CD14-positive monocyte (primary cell): ENCODE measurements around the gene ZNF385B. TPM values are rescaled to one million over a fixed set of nuclear protein-coding genes. Genes with fewer than 3 reads are reported as not detected.
A peak's percentile ranks its signal among the peaks of the same experiment; 100 is the strongest.

Experiments
- DNase-seq, 3 donors: peaks; one replicate each; pipeline ENCODE4 v3.0.0-alpha.2; 2011 to 2022
- H2AFZ ChIP-seq: 2 replicates; pipeline ENCODE4 v1.6.0; 2012; ENCODE audit warnings: mild to moderate bottlenecking, low read depth, low read length, inconsistent platforms; ENCODE audit not compliant: insufficient read depth, poor library complexity, severe bottlenecking
- H3K27ac ChIP-seq, 2 donors: 1 replicate in 1 of 2; 2 replicates in 1 of 2; pipeline ENCODE4 v1.5.1; 2012 to 2013; ENCODE audit warnings: low read length in 2 of 2, control low read depth in 1 of 2, inconsistent platforms in 1 of 2, low read depth in 1 of 2, mild to moderate bottlenecking in 1 of 2
- H3K27me3 ChIP-seq, 2 donors: one replicate each; pipeline versions ENCODE4 v1.6.0 to v1.6.1; 2011 to 2013; ENCODE audit warnings: low read length in 2 of 2; ENCODE audit not compliant: control insufficient read depth in 2 of 2, insufficient read depth in 2 of 2
- H3K36me3 ChIP-seq, 2 donors: replicated peaks in 1 of 2; 1 replicate in 1 of 2; 2 replicates in 1 of 2; pipeline versions ENCODE4 v1.5.1 to v1.6.1; 2012 to 2013; ENCODE audit warnings: low read length in 2 of 2, control low read depth in 1 of 2, inconsistent platforms in 1 of 2, mild to moderate bottlenecking in 1 of 2; ENCODE audit not compliant: insufficient read depth in 2 of 2, control insufficient read depth in 1 of 2
- H3K4me1 ChIP-seq, 2 donors: 1 replicate in 1 of 2; 2 replicates in 1 of 2; pipeline versions ENCODE4 v1.5.1 to v1.6.1; 2012 to 2013; ENCODE audit warnings: low read length in 2 of 2, control low read depth in 1 of 2, inconsistent platforms in 1 of 2, mild to moderate bottlenecking in 1 of 2, moderate library complexity in 1 of 2; ENCODE audit not compliant: insufficient read depth in 2 of 2, control insufficient read depth in 1 of 2
- H3K4me2 ChIP-seq: replicated peaks from 2 replicates; pipeline ENCODE3; 2012; ENCODE audit warnings: low read length, moderate library complexity, mild to moderate bottlenecking; ENCODE audit not compliant: poor library complexity, severe bottlenecking; ENCODE audit errors: extremely low read depth
- H3K4me3 ChIP-seq, 3 experiments: fragments of 200-600 bp in 1 of 3; sonication (generic) in 1 of 3; replicated peaks in 1 of 3; 1 replicate in 2 of 3; 2 replicates in 1 of 3; pipeline ENCODE4 v1.5.1; 2011 to 2013; ENCODE audit warnings: low read length in 3 of 3, mild to moderate bottlenecking in 3 of 3, control low read depth in 2 of 3, low read depth in 2 of 3, inconsistent platforms in 1 of 3, moderate library complexity in 1 of 3
- H3K79me2 ChIP-seq: 2 replicates; pipeline ENCODE4 v1.6.0; 2012; ENCODE audit warnings: mild to moderate bottlenecking, control low read depth, inconsistent platforms, low read length, moderate library complexity; ENCODE audit not compliant: insufficient read depth
- H3K9ac ChIP-seq: 2 replicates; pipeline ENCODE4 v1.6.0; 2017; ENCODE audit warnings: low read length, mild to moderate bottlenecking; ENCODE audit not compliant: insufficient read depth, poor library complexity, severe bottlenecking
- H3K9me3 ChIP-seq, 2 donors: replicated peaks in 1 of 2; 1 replicate in 1 of 2; 2 replicates in 1 of 2; pipeline versions ENCODE4 v1.5.1 to v1.6.1; 2012 to 2013; ENCODE audit warnings: low read length in 2 of 2, control low read depth in 1 of 2; ENCODE audit not compliant: control insufficient read depth in 1 of 2, insufficient read depth in 1 of 2
- H4K20me1 ChIP-seq: 2 replicates; pipeline ENCODE4 v1.6.0; 2012; ENCODE audit warnings: mild to moderate bottlenecking, low read length, control low read depth, moderate library complexity; ENCODE audit not compliant: insufficient read depth
- H3K27ac Mint-ChIP-seq, 7 donors: one replicate each; pipeline ENCODE4 v1.8.0; 2020; ENCODE audit warnings: mild to moderate bottlenecking in 7 of 7, mixed read lengths in 7 of 7, moderate library complexity in 6 of 7, inconsistent platforms in 2 of 7
- H3K27me3 Mint-ChIP-seq, 3 donors: one replicate each; pipeline ENCODE4 v1.8.0; 2021 to 2022; ENCODE audit warnings: low read depth in 3 of 3, mild to moderate bottlenecking in 3 of 3, mixed read lengths in 3 of 3, moderate library complexity in 3 of 3, inconsistent platforms in 1 of 3
- H3K36me3 Mint-ChIP-seq, 2 donors: one replicate each; pipeline ENCODE4 v1.8.0; 2020; ENCODE audit warnings: mixed read lengths in 2 of 2, inconsistent platforms in 1 of 2, mild to moderate bottlenecking in 1 of 2
- H3K4me1 Mint-ChIP-seq: one replicate; pipeline ENCODE4 v1.8.0; 2020; ENCODE audit warnings: mild to moderate bottlenecking, mixed read lengths
- H3K4me3 Mint-ChIP-seq, 2 donors: one replicate each; pipeline ENCODE4 v1.8.0; 2020; ENCODE audit warnings: mild to moderate bottlenecking in 2 of 2, mixed read lengths in 2 of 2, moderate library complexity in 1 of 2
- H3K9me3 Mint-ChIP-seq, 7 donors: one replicate each; pipeline ENCODE4 v1.8.0; 2020 to 2022; ENCODE audit warnings: mixed read lengths in 7 of 7, mild to moderate bottlenecking in 6 of 7, moderate library complexity in 6 of 7, inconsistent platforms in 2 of 7
- CTCF ChIP-seq: fragments of 200-600 bp; IDR thresholded peaks from one replicate; pipeline ENCODE4 v1.8.0; 2022; ENCODE audit warnings: antibody characterized with exemption, mild to moderate bottlenecking
- WGBS: methylation state at CpG from one replicate; pipeline ENCODE4 v1.1.5; 2013; ENCODE audit warnings: missing lambda C conversion rate; ENCODE audit not compliant: insufficient coverage; 5-methylcytosine and 5-hydroxymethylcytosine counted together
- intact Hi-C, 2 donors: fragments of 100-400 bp; cut with micrococcal nuclease; formaldehyde crosslinking; loops; one replicate each; pipeline versions ENCODE4 v1.15.0 to v1.15.1; 2023
- polyA plus RNA-seq, 3 donors: library from polyadenylated mRNA; depleted of rRNA in 1 of 3; unstranded in 2 of 3; stranded (reverse) in 1 of 3; fragments of 300-500 nt in 2 of 3; fragments of >200 nt in 1 of 3; fragmentation: Illumina TruSeq in 2 of 3; gene quantifications; 1 replicate in 2 of 3; 2 replicates in 1 of 3; pipeline ENCODE4 v1.2.3, GENCODE V29; 2012 to 2021

ZNF385B gene
- polyA plus RNA-seq, 3 donors: not detected

- H3K9ac ChIP-seq: no peak overlapping the region
- H3K4me1 ChIP-seq: no peaks in the 10 kb centered on the region
- H3K27me3 ChIP-seq: no peaks in the 10 kb centered on the region
- no peak for DNase-seq
- peaks cover 0 to 5% (median 0%) of the 10 kb centered on the region in 3 donors for H3K27me3 Mint-ChIP-seq
- H2AFZ ChIP-seq: no peak overlapping the region
- H4K20me1 ChIP-seq: no peaks in the 10 kb centered on the region
- H3K9me3 Mint-ChIP-seq: no peaks in the 10 kb centered on the region
- H3K36me3 Mint-ChIP-seq: no peaks in the 10 kb centered on the region
- no peak overlapping the region for H3K4me3 ChIP-seq
- WGBS: 73% methylated on average over 5 of the region's 5 CpGs
- H3K36me3 ChIP-seq: no peaks in the 10 kb centered on the region
- TF ChIP-seq CTCF: no peak
- no peaks in the 10 kb centered on the region for H3K4me1 Mint-ChIP-seq
- no peak overlapping the region for H3K4me2 ChIP-seq
- H3K79me2 ChIP-seq: no peaks in the 10 kb centered on the region
- no peaks in the 10 kb centered on the region for H3K9me3 ChIP-seq
- H3K27ac ChIP-seq: no peak overlapping the region
- intact Hi-C loops: no loop called here
- H3K27ac Mint-ChIP-seq: peak overlapping the region in 1 of 7 donors; percentile 35
- H3K4me3 Mint-ChIP-seq: no peak overlapping the region
Observed at GRCh38 chr2:179745635-179746256, 115.7 kb downstream of the ZNF385B start.

GRCh38 chr2:179744401-179744800 is 117.0 kb downstream of the ZNF385B start:
- Mint-ChIP-seq H3K27ac (no peak overlapping the region), H3K27me3 (peaks cover 0 to 5% (median 0%) of the 10 kb centered on the region in 3 donors), H3K4me1 (no peaks in the 10 kb centered on the region), H3K4me3 (no peak overlapping the region), H3K36me3 (no peaks in the 10 kb centered on the region), H3K9me3 (no peaks in the 10 kb centered on the region)
- DNase-seq: no peak
- Histone ChIP-seq H3K4me3 (no peak overlapping the region), H3K4me2 (no peak overlapping the region), H2AFZ (no peak overlapping the region), H3K36me3 (no peaks in the 10 kb centered on the region), H3K27ac (no peak overlapping the region), H3K9ac (no peak overlapping the region), H3K79me2 (no peaks in the 10 kb centered on the region), H3K4me1 (no peaks in the 10 kb centered on the region), H4K20me1 (no peaks in the 10 kb centered on the region), H3K27me3 (no peaks in the 10 kb centered on the region), H3K9me3 (no peaks in the 10 kb centered on the region)
- WGBS: 84% methylated on average over 5 of the region's 5 CpGs
- no peak for TF ChIP-seq CTCF
- intact Hi-C loops: no loop called here
